CD14-positive monocyte (primary cell): Measurements from ENCODE around the gene LHPP. TPM values are rescaled to one million over a fixed set of nuclear protein-coding genes. Genes with fewer than 3 reads are reported as not detected.

Experiments used
- DNase-seq, 3 donors: peaks; one replicate each; pipeline ENCODE4 v3.0.0-alpha.2; 2011 to 2022
- H2AFZ ChIP-seq: 2 replicates; pipeline ENCODE4 v1.6.0; 2012; ENCODE audit warnings: mild to moderate bottlenecking, low read depth, low read length, inconsistent platforms; ENCODE audit not compliant: insufficient read depth, poor library complexity, severe bottlenecking
- H3K27ac ChIP-seq, 2 donors: 1 replicate in 1 of 2; 2 replicates in 1 of 2; pipeline ENCODE4 v1.5.1; 2012 to 2013; ENCODE audit warnings: low read length in 2 of 2, control low read depth in 1 of 2, inconsistent platforms in 1 of 2, low read depth in 1 of 2, mild to moderate bottlenecking in 1 of 2
- H3K27me3 ChIP-seq, 2 donors: one replicate each; pipeline versions ENCODE4 v1.6.0 to v1.6.1; 2011 to 2013; ENCODE audit warnings: low read length in 2 of 2; ENCODE audit not compliant: control insufficient read depth in 2 of 2, insufficient read depth in 2 of 2
- H3K36me3 ChIP-seq, 2 donors: replicated peaks in 1 of 2; 1 replicate in 1 of 2; 2 replicates in 1 of 2; pipeline versions ENCODE4 v1.5.1 to v1.6.1; 2012 to 2013; ENCODE audit warnings: low read length in 2 of 2, control low read depth in 1 of 2, inconsistent platforms in 1 of 2, mild to moderate bottlenecking in 1 of 2; ENCODE audit not compliant: insufficient read depth in 2 of 2, control insufficient read depth in 1 of 2
- H3K4me1 ChIP-seq, 2 donors: 1 replicate in 1 of 2; 2 replicates in 1 of 2; pipeline versions ENCODE4 v1.5.1 to v1.6.1; 2012 to 2013; ENCODE audit warnings: low read length in 2 of 2, control low read depth in 1 of 2, inconsistent platforms in 1 of 2, mild to moderate bottlenecking in 1 of 2, moderate library complexity in 1 of 2; ENCODE audit not compliant: insufficient read depth in 2 of 2, control insufficient read depth in 1 of 2
- H3K4me2 ChIP-seq: replicated peaks from 2 replicates; pipeline ENCODE3; 2012; ENCODE audit warnings: low read length, moderate library complexity, mild to moderate bottlenecking; ENCODE audit not compliant: poor library complexity, severe bottlenecking; ENCODE audit errors: extremely low read depth
- H3K4me3 ChIP-seq, 3 experiments: fragments of 200-600 bp in 1 of 3; sonication (generic) in 1 of 3; replicated peaks in 1 of 3; 1 replicate in 2 of 3; 2 replicates in 1 of 3; pipeline ENCODE4 v1.5.1; 2011 to 2013; ENCODE audit warnings: low read length in 3 of 3, mild to moderate bottlenecking in 3 of 3, control low read depth in 2 of 3, low read depth in 2 of 3, inconsistent platforms in 1 of 3, moderate library complexity in 1 of 3
- H3K79me2 ChIP-seq: 2 replicates; pipeline ENCODE4 v1.6.0; 2012; ENCODE audit warnings: mild to moderate bottlenecking, control low read depth, inconsistent platforms, low read length, moderate library complexity; ENCODE audit not compliant: insufficient read depth
- H3K9ac ChIP-seq: 2 replicates; pipeline ENCODE4 v1.6.0; 2017; ENCODE audit warnings: low read length, mild to moderate bottlenecking; ENCODE audit not compliant: insufficient read depth, poor library complexity, severe bottlenecking
- H3K9me3 ChIP-seq, 2 donors: replicated peaks in 1 of 2; 1 replicate in 1 of 2; 2 replicates in 1 of 2; pipeline versions ENCODE4 v1.5.1 to v1.6.1; 2012 to 2013; ENCODE audit warnings: low read length in 2 of 2, control low read depth in 1 of 2; ENCODE audit not compliant: control insufficient read depth in 1 of 2, insufficient read depth in 1 of 2
- H4K20me1 ChIP-seq: 2 replicates; pipeline ENCODE4 v1.6.0; 2012; ENCODE audit warnings: mild to moderate bottlenecking, low read length, control low read depth, moderate library complexity; ENCODE audit not compliant: insufficient read depth
- H3K27ac Mint-ChIP-seq, 7 donors: one replicate each; pipeline ENCODE4 v1.8.0; 2020; ENCODE audit warnings: mild to moderate bottlenecking in 7 of 7, mixed read lengths in 7 of 7, moderate library complexity in 6 of 7, inconsistent platforms in 2 of 7
- H3K27me3 Mint-ChIP-seq, 3 donors: one replicate each; pipeline ENCODE4 v1.8.0; 2021 to 2022; ENCODE audit warnings: low read depth in 3 of 3, mild to moderate bottlenecking in 3 of 3, mixed read lengths in 3 of 3, moderate library complexity in 3 of 3, inconsistent platforms in 1 of 3
- H3K36me3 Mint-ChIP-seq, 2 donors: one replicate each; pipeline ENCODE4 v1.8.0; 2020; ENCODE audit warnings: mixed read lengths in 2 of 2, inconsistent platforms in 1 of 2, mild to moderate bottlenecking in 1 of 2
- H3K4me1 Mint-ChIP-seq: one replicate; pipeline ENCODE4 v1.8.0; 2020; ENCODE audit warnings: mild to moderate bottlenecking, mixed read lengths
- H3K4me3 Mint-ChIP-seq, 2 donors: one replicate each; pipeline ENCODE4 v1.8.0; 2020; ENCODE audit warnings: mild to moderate bottlenecking in 2 of 2, mixed read lengths in 2 of 2, moderate library complexity in 1 of 2
- H3K9me3 Mint-ChIP-seq, 7 donors: one replicate each; pipeline ENCODE4 v1.8.0; 2020 to 2022; ENCODE audit warnings: mixed read lengths in 7 of 7, mild to moderate bottlenecking in 6 of 7, moderate library complexity in 6 of 7, inconsistent platforms in 2 of 7
- WGBS: methylation state at CpG from one replicate; pipeline ENCODE4 v1.1.5; 2013; ENCODE audit warnings: missing lambda C conversion rate; ENCODE audit not compliant: insufficient coverage; 5-methylcytosine and 5-hydroxymethylcytosine counted together
- intact Hi-C, 2 donors: fragments of 100-400 bp; cut with micrococcal nuclease; formaldehyde crosslinking; loops; one replicate each; pipeline versions ENCODE4 v1.15.0 to v1.15.1; 2023
- polyA plus RNA-seq, 3 donors: library from polyadenylated mRNA; depleted of rRNA in 1 of 3; unstranded in 2 of 3; stranded (reverse) in 1 of 3; fragments of 300-500 nt in 2 of 3; fragments of >200 nt in 1 of 3; fragmentation: Illumina TruSeq in 2 of 3; gene quantifications; 1 replicate in 2 of 3; 2 replicates in 1 of 3; pipeline ENCODE4 v1.2.3, GENCODE V29; 2012 to 2021
- TF ChIP-seq, protein P1 (sequence below): fragments of 200-600 bp; IDR thresholded peaks from one replicate; pipeline ENCODE4 v1.8.0; 2022; ENCODE audit warnings: antibody characterized with exemption, mild to moderate bottlenecking

Gene LHPP
- polyA plus RNA-seq, 3 donors, result 15.2 to 20.6 (median 19.5) TPM

DNA sequence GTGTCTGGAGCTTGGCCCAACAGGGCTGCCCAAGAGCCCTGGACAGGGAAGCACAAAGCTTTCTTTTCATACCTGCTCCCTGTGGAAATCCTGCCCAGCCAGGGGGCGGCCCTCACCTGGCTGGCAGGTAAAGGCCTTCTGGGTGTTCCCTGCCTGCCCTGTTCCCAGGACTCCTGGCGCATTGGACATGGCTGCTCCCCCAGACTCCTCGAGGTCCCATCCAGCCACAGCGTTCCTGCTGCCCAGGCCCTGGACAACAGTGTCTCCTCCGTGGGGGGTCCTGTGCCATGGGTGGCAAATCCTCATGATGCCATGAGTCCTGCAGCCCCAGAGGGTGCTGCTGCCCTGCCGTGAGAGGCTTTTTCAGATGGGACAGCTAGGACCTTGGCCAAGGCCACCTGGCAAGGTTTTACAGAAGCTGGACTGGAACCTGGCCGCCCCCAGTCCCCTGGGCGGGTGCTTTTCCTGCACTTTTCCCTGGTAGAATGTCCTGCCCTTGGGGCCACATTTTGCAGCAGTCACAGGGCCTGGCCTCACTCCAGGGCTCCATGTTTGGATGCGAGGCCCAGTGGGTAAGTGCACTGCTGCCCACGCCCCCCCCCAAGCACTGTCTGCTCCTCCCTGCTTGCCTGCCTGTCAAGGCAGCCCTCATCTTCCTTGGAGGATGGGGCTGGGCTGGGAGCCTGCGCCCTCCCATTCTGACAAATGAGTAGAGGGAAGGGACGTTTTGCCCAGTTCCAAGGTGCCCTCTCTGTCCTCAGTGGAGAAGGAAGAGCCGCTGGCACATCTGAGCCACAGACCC is 60.7 kb downstream of the LHPP start:
- intact Hi-C loops, result no loop called here
- H3K27ac Mint-ChIP-seq, result peak overlapping the region in 6 of 7 donors; percentile 84 to 92 (median 91)
- Histone ChIP-seq H3K9ac (peak overlapping the region; percentile 47), H3K4me3 (peak overlapping the region in 1 of 3 experiments; percentile 57), H3K27me3 (no peaks in the 10 kb centered on the region), H3K4me1 (peaks cover 38 to 40% of the 10 kb centered on the region in 2 donors), H3K9me3 (no peaks in the 10 kb centered on the region), H3K27ac (peak overlapping the region in 1 of 2 donors; percentile 84), H4K20me1 (no peaks in the 10 kb centered on the region), H3K79me2 (no peaks in the 10 kb centered on the region), H3K36me3 (no peaks in the 10 kb centered on the region), H3K4me2 (peak overlapping the region; percentile 71), H2AFZ (peak overlapping the region; percentile 69)
- H3K4me1 Mint-ChIP-seq, result peaks cover 43% of the 10 kb centered on the region
- H3K27me3 Mint-ChIP-seq, result peaks cover 0 to 2% (median 0%) of the 10 kb centered on the region in 3 donors
- 93% methylated on average over 11 of the region's 13 CpGs for WGBS
- TF ChIP-seq, protein P1, sequence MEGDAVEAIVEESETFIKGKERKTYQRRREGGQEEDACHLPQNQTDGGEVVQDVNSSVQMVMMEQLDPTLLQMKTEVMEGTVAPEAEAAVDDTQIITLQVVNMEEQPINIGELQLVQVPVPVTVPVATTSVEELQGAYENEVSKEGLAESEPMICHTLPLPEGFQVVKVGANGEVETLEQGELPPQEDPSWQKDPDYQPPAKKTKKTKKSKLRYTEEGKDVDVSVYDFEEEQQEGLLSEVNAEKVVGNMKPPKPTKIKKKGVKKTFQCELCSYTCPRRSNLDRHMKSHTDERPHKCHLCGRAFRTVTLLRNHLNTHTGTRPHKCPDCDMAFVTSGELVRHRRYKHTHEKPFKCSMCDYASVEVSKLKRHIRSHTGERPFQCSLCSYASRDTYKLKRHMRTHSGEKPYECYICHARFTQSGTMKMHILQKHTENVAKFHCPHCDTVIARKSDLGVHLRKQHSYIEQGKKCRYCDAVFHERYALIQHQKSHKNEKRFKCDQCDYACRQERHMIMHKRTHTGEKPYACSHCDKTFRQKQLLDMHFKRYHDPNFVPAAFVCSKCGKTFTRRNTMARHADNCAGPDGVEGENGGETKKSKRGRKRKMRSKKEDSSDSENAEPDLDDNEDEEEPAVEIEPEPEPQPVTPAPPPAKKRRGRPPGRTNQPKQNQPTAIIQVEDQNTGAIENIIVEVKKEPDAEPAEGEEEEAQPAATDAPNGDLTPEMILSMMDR, result no peak
- H3K4me3 Mint-ChIP-seq, result peak overlapping the region in 1 of 2 donors; percentile 66
- H3K9me3 Mint-ChIP-seq, result peaks cover 0 to 2% (median 0%) of the 10 kb centered on the region in 7 donors
- no peak for DNase-seq
- peaks cover 6% of the 10 kb centered on the region in 2 donors for H3K36me3 Mint-ChIP-seq

DNA sequence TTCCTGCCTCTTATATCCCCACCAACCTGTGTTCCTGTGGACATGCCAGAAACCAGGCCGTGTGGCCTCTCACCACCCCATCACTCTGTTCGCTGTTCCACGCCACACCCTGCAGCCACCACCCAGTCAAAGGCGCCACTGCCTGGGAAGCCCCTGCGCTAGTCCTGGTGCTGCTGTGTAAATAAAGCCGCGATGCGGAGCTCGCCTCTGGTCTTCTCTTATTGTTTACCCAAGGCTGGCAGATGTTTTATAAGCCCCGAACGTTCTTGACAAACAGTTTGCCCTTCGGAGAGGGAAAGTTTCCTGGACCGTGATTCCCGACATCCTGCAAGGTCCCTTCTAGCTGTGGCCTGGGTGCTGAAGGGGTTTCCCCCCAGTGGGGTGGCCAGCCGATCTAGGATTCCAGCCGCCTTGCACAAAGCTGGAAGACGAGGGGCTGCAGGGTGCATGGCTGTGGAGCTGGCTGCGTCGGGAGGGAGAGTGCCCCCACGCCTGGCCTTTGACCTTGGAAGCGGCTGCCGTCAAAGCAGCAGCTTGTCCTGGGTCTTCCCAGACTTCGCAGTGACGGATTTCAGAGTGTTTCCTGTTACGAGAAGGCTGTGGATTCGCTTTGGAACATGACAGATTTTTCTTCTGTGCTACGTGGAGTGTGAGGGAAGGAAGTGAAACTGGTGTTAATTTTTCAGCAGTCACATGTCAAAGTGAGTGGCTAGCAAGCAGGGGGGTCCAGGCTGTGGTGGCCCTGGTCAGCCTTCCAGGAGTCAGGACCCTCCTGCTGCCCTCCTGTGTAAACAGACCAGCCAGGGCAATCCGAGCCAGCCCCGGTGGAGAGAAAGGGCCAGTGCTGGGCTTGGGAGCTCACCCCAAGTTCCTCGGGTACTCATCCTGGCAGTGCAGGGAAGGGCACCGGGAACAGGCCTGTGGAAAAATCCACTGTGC is 61.6 kb downstream of the LHPP start:
- H3K27me3 Mint-ChIP-seq, result peaks cover 0 to 2% (median 2%) of the 10 kb centered on the region in 3 donors
- Histone ChIP-seq H3K79me2 (no peaks in the 10 kb centered on the region), H3K9ac (peak overlapping the region; percentile 47), H4K20me1 (no peaks in the 10 kb centered on the region), H3K27ac (peak overlapping the region; percentile 75 to 84), H3K36me3 (no peaks in the 10 kb centered on the region), H3K27me3 (no peaks in the 10 kb centered on the region), H2AFZ (peak overlapping the region; percentile 69), H3K4me3 (peak overlapping the region in 2 of 3 experiments; percentile 19 to 57), H3K4me1 (peaks cover 38 to 40% of the 10 kb centered on the region in 2 donors), H3K4me2 (peak overlapping the region; percentile 71), H3K9me3 (no peaks in the 10 kb centered on the region)
- H3K27ac Mint-ChIP-seq, result peak overlapping the region; percentile 84 to 92 (median 91)
- peak; percentile 75 to 92 (median 76) for DNase-seq
- H3K36me3 Mint-ChIP-seq, result peaks cover 2 to 6% of the 10 kb centered on the region in 2 donors
- intact Hi-C loops, result no loop called here
- peaks cover 43% of the 10 kb centered on the region for H3K4me1 Mint-ChIP-seq
- WGBS, result 44% methylated on average over 29 of the region's 31 CpGs
- TF ChIP-seq, protein P1, result no peak
- H3K4me3 Mint-ChIP-seq, result peak overlapping the region; percentile 66 to 79
- peaks cover 0 to 2% (median 0%) of the 10 kb centered on the region in 7 donors for H3K9me3 Mint-ChIP-seq
